OCI-LY1 (cell line): Measurements from ENCODE around the gene PLA2G2F.

Experiments used
- CTCF ChIP-seq: fragments of 200-600 bp; sonication (generic), shearing (Covaris generic); IDR thresholded peaks from 2 replicates; pipeline ENCODE4 v1.5.1; 2017; ENCODE audit warnings: mild to moderate bottlenecking, antibody characterized with exemption, low read length, moderate library complexity, mixed read lengths
- EZH2 ChIP-seq: fragments of 200-600 bp; sonication (generic), shearing (Covaris generic); IDR thresholded peaks from 2 replicates; pipeline ENCODE4 v1.8.0; 2017; ENCODE audit warnings: borderline replicate concordance, mixed run types, mild to moderate bottlenecking, antibody characterized with exemption, low read length, moderate library complexity, mixed read lengths

GRCh38 chr1:20107796-20108195 lies 31.3 kb upstream of the PLA2G2F start:
- TF ChIP-seq CTCF (no peak), EZH2 (no peak)
